GM21515 (cell line): Measurements from ENCODE around the gene ATP6V1E1.

Source experiments
- ATAC-seq: cut with Tn5 transposase; IDR thresholded peaks from one replicate; pipeline ENCODE4 v1.9.1; 2021; ENCODE audit not compliant: unreplicated experiment

ATP6V1E1 gene

GRCh38 chr22:17634696-17635095 lies 6.1 kb upstream of the ATP6V1E1 start:
- ATAC-seq, result no peak

GRCh38 chr22:17633998-17634323 lies 5.4 kb upstream of the ATP6V1E1 start:
- ATAC-seq, result no peak

- no peak for ATAC-seq
These were observed 4.9 kb upstream of the ATP6V1E1 start for GRCh38 chr22:17633217-17633997.

GRCh38 chr22:17631076-17631565 lies 2.6 kb upstream of the ATP6V1E1 start:
- no peak for ATAC-seq

GRCh38 chr22:17629641-17630040 lies 1.1 kb upstream of the ATP6V1E1 start:
- no peak for ATAC-seq

GRCh38 chr22:17629173-17629489 lies 582 bp upstream of the ATP6V1E1 start:
- no peak for ATAC-seq

- no peak for ATAC-seq
These were observed 566 bp downstream of the ATP6V1E1 start for GRCh38 chr22:17627961-17628405.

- no peak for ATAC-seq
These were observed 15.3 kb downstream of the ATP6V1E1 start for GRCh38 chr22:17613280-17613679.

GRCh38 chr22:17612057-17612456 lies 16.5 kb downstream of the ATP6V1E1 start:
- no peak for ATAC-seq

GRCh38 chr22:17607891-17608521 lies 20.5 kb downstream of the ATP6V1E1 start:
- no peak for ATAC-seq

- no peak for ATAC-seq
These were observed 22.1 kb downstream of the ATP6V1E1 start for GRCh38 chr22:17606496-17606895.

GRCh38 chr22:17603668-17604067 lies 24.9 kb downstream of the ATP6V1E1 start:
- ATAC-seq, result no peak

- ATAC-seq, result no peak
These were observed 27.5 kb downstream of the ATP6V1E1 start for GRCh38 chr22:17601031-17601430.

GRCh38 chr22:17598318-17598717 lies 30.2 kb downstream of the ATP6V1E1 start:
- ATAC-seq, result no peak

- no peak for ATAC-seq
These were observed 31.3 kb downstream of the ATP6V1E1 start for GRCh38 chr22:17597217-17597616.

- no peak for ATAC-seq
These were observed 32.3 kb downstream of the ATP6V1E1 start for GRCh38 chr22:17596226-17596625.

GRCh38 chr22:17592201-17592600 lies 36.3 kb downstream of the ATP6V1E1 start:
- ATAC-seq, result no peak

GRCh38 chr22:17590586-17590985 lies 38.0 kb downstream of the ATP6V1E1 start:
- no peak for ATAC-seq

- no peak for ATAC-seq
These were observed 38.7 kb downstream of the ATP6V1E1 start for GRCh38 chr22:17589810-17590375.

GRCh38 chr22:17588606-17589005 lies 39.9 kb downstream of the ATP6V1E1 start:
- no peak for ATAC-seq

GRCh38 chr22:17587629-17588028 lies 40.9 kb downstream of the ATP6V1E1 start:
- ATAC-seq, result no peak

- ATAC-seq, result no peak
These were observed 41.6 kb downstream of the ATP6V1E1 start for GRCh38 chr22:17586831-17587440.
